B cell (primary cell): ENCODE measurements around the gene ARHGAP9. TPM values are rescaled to one million over a fixed set of nuclear protein-coding genes. Genes with fewer than 3 reads are reported as not detected.
A peak's percentile ranks its signal among the peaks of the same experiment; 100 is the strongest.

ENCODE experiments used
- ATAC-seq: fragments of 200-7000 bp; cut with Tn5 transposase; one replicate; pipeline ENCODE4 v1.10.0; 2021; ENCODE audit warnings: low read depth, mild to moderate bottlenecking, moderate number of reproducible peaks, moderate library complexity
- CTCF ChIA-PET: fragments of 350-600 bp; sonication (Branson Sonifier 250); formaldehyde crosslinking; loops from one replicate; lab custom pipeline; 2021; ENCODE audit warnings: antibody characterized with exemption, inconsistent platforms; lab: Charles Lee
- POLR2A ChIA-PET: fragments of 350-600 bp; sonication (Branson Sonifier 250); formaldehyde crosslinking; loops from one replicate; lab custom pipeline; 2021; ENCODE audit warnings: antibody characterized with exemption; lab: Charles Lee
- DNase-seq: peaks from one replicate; pipeline ENCODE4 v3.0.0; 2013
- H2AFZ ChIP-seq: 2 replicates; pipeline ENCODE4 v1.6.1; 2012; ENCODE audit warnings: mild to moderate bottlenecking, low read depth, low read length; ENCODE audit not compliant: insufficient read depth, poor library complexity, severe bottlenecking
- H3K27ac ChIP-seq, 2 donors: 1 replicate in 1 of 2; 2 replicates in 1 of 2; pipeline ENCODE4 v1.5.1; 2012 to 2013; ENCODE audit warnings: low read length in 2 of 2, mild to moderate bottlenecking in 2 of 2, moderate library complexity in 1 of 2
- H3K27me3 ChIP-seq, 4 experiments: fragments of 200-600 bp in 1 of 4; sonication (generic) in 1 of 4; replicated peaks in 1 of 4; 1 replicate in 2 of 4; 2 replicates in 2 of 4; pipeline versions ENCODE4 v1.6.1 to v1.7.0; 2013 to 2016; ENCODE audit warnings: low read length in 3 of 4, mild to moderate bottlenecking in 2 of 4, mixed read lengths in 1 of 4, moderate library complexity in 1 of 4; ENCODE audit not compliant: insufficient read depth in 4 of 4, control insufficient read depth in 3 of 4; ENCODE audit errors: control extremely low read depth in 1 of 4
- H3K36me3 ChIP-seq, 2 experiments: replicated peaks in 1 of 2; 1 replicate in 1 of 2; 2 replicates in 1 of 2; pipeline versions ENCODE4 v1.6.1 to v1.7.1; 2013; ENCODE audit warnings: low read length in 1 of 2; ENCODE audit not compliant: insufficient read depth in 2 of 2, control insufficient read depth in 1 of 2; ENCODE audit errors: control extremely low read depth in 1 of 2, extremely low read depth in 1 of 2
- H3K4me1 ChIP-seq, 2 donors: fragments of 200-600 bp in 1 of 2; sonication (generic) in 1 of 2; 1 replicate in 1 of 2; 2 replicates in 1 of 2; pipeline versions ENCODE4 v1.5.1 to v1.6.1; 2013 to 2017; ENCODE audit warnings: low read length in 2 of 2; ENCODE audit not compliant: control insufficient read depth in 2 of 2, insufficient read depth in 2 of 2
- H3K4me2 ChIP-seq: replicated peaks from 2 replicates; pipeline ENCODE3; 2012; ENCODE audit warnings: mild to moderate bottlenecking, low read depth, low read length; ENCODE audit not compliant: poor library complexity, severe bottlenecking
- H3K4me3 ChIP-seq, 5 experiments: fragments of 200-600 bp in 1 of 5; sonication (generic) in 1 of 5; 1 replicate in 3 of 5; 2 replicates in 2 of 5; pipeline versions ENCODE4 v1.5.1 to v1.7.0; 2011 to 2016; ENCODE audit warnings: low read length in 4 of 5, mild to moderate bottlenecking in 4 of 5, low read depth in 2 of 5, control low read depth in 1 of 5, moderate library complexity in 1 of 5; ENCODE audit not compliant: insufficient read depth in 1 of 5; ENCODE audit errors: control extremely low read depth in 1 of 5, extremely low read depth in 1 of 5
- H3K79me2 ChIP-seq: fragments of 200-600 bp; sonication (generic); one replicate; pipeline ENCODE4 v1.6.0; 2016; ENCODE audit warnings: low read length; ENCODE audit not compliant: control insufficient read depth, insufficient read depth
- H3K9ac ChIP-seq: fragments of 200-600 bp; sonication (generic); 2 replicates; pipeline ENCODE4 v1.6.1; 2017; ENCODE audit warnings: mild to moderate bottlenecking, low read length, moderate library complexity
- H3K9me3 ChIP-seq, 3 donors: one replicate each; pipeline versions ENCODE4 v1.6.1 to v1.7.1; 2013; ENCODE audit warnings: low read length in 2 of 3; ENCODE audit not compliant: control insufficient read depth in 2 of 3, insufficient read depth in 1 of 3; ENCODE audit errors: control extremely low read depth in 1 of 3
- H4K20me1 ChIP-seq: 2 replicates; pipeline ENCODE4 v1.6.0; 2012; ENCODE audit warnings: mild to moderate bottlenecking, low read length; ENCODE audit not compliant: insufficient read depth, control insufficient read depth, poor library complexity, severe bottlenecking
- H3K27ac Mint-ChIP-seq: one replicate; pipeline ENCODE4 v1.8.0; 2021; ENCODE audit warnings: mixed read lengths
- H3K27me3 Mint-ChIP-seq: one replicate; pipeline ENCODE4 v1.8.0; 2021; ENCODE audit warnings: mixed read lengths
- H3K4me1 Mint-ChIP-seq: one replicate; pipeline ENCODE4 v1.8.0; 2021; ENCODE audit warnings: mixed read lengths
- H3K4me3 Mint-ChIP-seq: one replicate; pipeline ENCODE4 v1.8.0; 2021; ENCODE audit warnings: mixed read lengths
- H3K9me3 Mint-ChIP-seq: one replicate; pipeline ENCODE4 v1.8.0; 2022; ENCODE audit warnings: mixed read lengths; ENCODE audit not compliant: insufficient read depth
- CTCF ChIP-seq: fragments of 200-600 bp; IDR thresholded peaks from one replicate; pipeline ENCODE4 v1.8.0; 2022; ENCODE audit warnings: antibody characterized with exemption, mild to moderate bottlenecking
- EZH2 ChIP-seq: IDR thresholded peaks from 2 replicates; pipeline ENCODE4 v1.6.1; 2012; ENCODE audit warnings: borderline replicate concordance, low read depth, mild to moderate bottlenecking, moderate library complexity, low read length; ENCODE audit not compliant: insufficient read depth, poor library complexity, severe bottlenecking
- WGBS: methylation state at CpG from one replicate; pipeline ENCODE4 v1.1.5; 2013; ENCODE audit warnings: missing lambda C conversion rate; ENCODE audit not compliant: insufficient coverage; 5-methylcytosine and 5-hydroxymethylcytosine counted together
- intact Hi-C: fragments of 100-400 bp; cut with micrococcal nuclease; formaldehyde crosslinking; loops from one replicate; pipeline ENCODE4 v1.10.0; 2022
- polyA plus RNA-seq: library from polyadenylated mRNA; depleted of rRNA; stranded (reverse); fragments of >200 nt; gene quantifications from 2 replicates; pipeline ENCODE4 v1.2.3, GENCODE V29; 2012
- total RNA-seq, 2 donors: library from RNA; stranded (reverse); fragments of 120-200 nt in 1 of 2; gene quantifications; 1 replicate in 1 of 2; 2 replicates in 1 of 2; pipeline versions ENCODE4 v1.2.3 to v1.2.4, GENCODE V29; 2013 to 2022

Gene ARHGAP9
- total and polyA plus RNA-seq, 2 donors (not counting 1 experiment from before 2014, with no cell fraction given): 161 to 390 TPM

GRCh38 chr12:57467212-57467874 lies 12.3 kb downstream of the ARHGAP9 start:
- Histone ChIP-seq H3K27me3 (no peaks in the 10 kb centered on the region), H3K79me2 (peaks cover 3% of the 10 kb centered on the region), H2AFZ (no peak overlapping the region), H3K36me3 (peaks cover 0 to 39% of the 10 kb centered on the region in 2 experiments), H4K20me1 (peaks cover 7% of the 10 kb centered on the region), H3K9me3 (no peaks in the 10 kb centered on the region), H3K4me3 (no peak overlapping the region), H3K4me2 (no peak overlapping the region), H3K4me1 (peaks cover 5 to 18% of the 10 kb centered on the region in 2 donors), H3K27ac (no peak overlapping the region), H3K9ac (no peak overlapping the region)
- 89% methylated on average over 12 of the region's 12 CpGs for WGBS
- ChIA-PET POLR2A (no interaction called here), CTCF (no interaction called here)
- H3K4me1 Mint-ChIP-seq: peaks cover 15% of the 10 kb centered on the region
- TF ChIP-seq CTCF (no peak), EZH2 (no peak)
- no peaks in the 10 kb centered on the region for H3K9me3 Mint-ChIP-seq
- intact Hi-C loops: no loop called here
- no peaks in the 10 kb centered on the region for H3K27me3 Mint-ChIP-seq
- DNase-seq (no peak), ATAC-seq (no peak)
- peak overlapping the region; percentile 10 for H3K27ac Mint-ChIP-seq
- H3K4me3 Mint-ChIP-seq: no peak overlapping the region

- Mint-ChIP-seq H3K27me3 (no peaks in the 10 kb centered on the region), H3K9me3 (no peaks in the 10 kb centered on the region), H3K4me1 (peaks cover 19% of the 10 kb centered on the region), H3K27ac (no peak overlapping the region), H3K4me3 (no peak overlapping the region)
- ATAC-seq (no peak), DNase-seq (no peak)
- no peak for TF ChIP-seq CTCF
- no peak for TF ChIP-seq EZH2
- peaks cover 8 to 31% of the 10 kb centered on the region in 2 donors for H3K4me1 ChIP-seq
- no peak overlapping the region for H3K9ac ChIP-seq
- H3K9me3 ChIP-seq: no peaks in the 10 kb centered on the region
- ChIA-PET CTCF (interaction anchor here (0.6 to 1.5 kb wide), 7 partner anchors 9 to 1091 kb away, joined by 3 to 7 read pairs (median 4); partner anchors contain the start of gene INHBE), POLR2A (interaction anchor here (0.7 kb wide), 1 partner anchor 11 kb away, joined by 3 read pairs; no protein-coding TSS in a partner anchor)
- H3K4me2 ChIP-seq: no peak overlapping the region
- H4K20me1 ChIP-seq: no peaks in the 10 kb centered on the region
- peaks cover 6% of the 10 kb centered on the region for H3K79me2 ChIP-seq
- peaks cover 0 to 25% of the 10 kb centered on the region in 2 experiments for H3K36me3 ChIP-seq
- WGBS: 84% methylated on average over 12 of the region's 14 CpGs
- H2AFZ ChIP-seq: no peak overlapping the region
- intact Hi-C loops: no loop called here
- H3K27ac ChIP-seq: no peak overlapping the region
- no peak overlapping the region for H3K4me3 ChIP-seq
- H3K27me3 ChIP-seq: no peaks in the 10 kb centered on the region
These were observed 13.7 kb downstream of the ARHGAP9 start for GRCh38 chr12:57465747-57466505.
